K562 (cell line): ENCODE measurements around the gene PON3.

Source experiments
- BCLAF1 ChIP-seq, 2 experiments: fragments of 450-650 bp in 1 of 2; IDR thresholded peaks; 2 replicates each; pipeline ENCODE4 v1.6.1; 2011 to 2017; ENCODE audit warnings: low read depth in 2 of 2, antibody characterized with exemption in 1 of 2, borderline replicate concordance in 1 of 2, low read length in 1 of 2, mild to moderate bottlenecking in 1 of 2, mixed read lengths in 1 of 2; ENCODE audit not compliant: control insufficient read depth in 1 of 2
- CHD4 ChIP-seq: fragments of 200-600 bp; sonication (generic); IDR thresholded peaks from 3 replicates; pipeline ENCODE4 v1.6.1; 2012; ENCODE audit warnings: low read depth, mild to moderate bottlenecking, mixed read lengths, low read length, inconsistent platforms; ENCODE audit not compliant: insufficient read depth, insufficient replicate concordance, poor library complexity, severe bottlenecking
- CTCF ChIP-seq, 3 experiments: IDR thresholded peaks in 2 of 3; conservative IDR thresholded peaks in 1 of 3; 2 replicates each; pipeline ENCODE4 v1.5.1; 2011 to 2012; ENCODE audit warnings: low read length in 3 of 3, mild to moderate bottlenecking in 3 of 3, control low read depth in 2 of 3, improper control_type of control experiment in 1 of 3, inconsistent platforms in 1 of 3, low read depth in 1 of 3, mixed read lengths in 1 of 3, moderate library complexity in 1 of 3; ENCODE audit not compliant: insufficient read depth in 2 of 3
- ELF4 ChIP-seq: fragments of 450-650 bp; formaldehyde crosslinking; IDR thresholded peaks from 2 replicates; pipeline ENCODE4 v1.4.0; 2022; ENCODE audit warnings: missing genetic modification characterization
- GTF3C2 ChIP-seq: IDR thresholded peaks from 3 replicates; pipeline ENCODE4 v1.6.1; 2011; ENCODE audit warnings: borderline replicate concordance, mild to moderate bottlenecking, moderate library complexity; ENCODE audit not compliant: insufficient read length; ENCODE audit errors: extremely low read depth
- MXD1 ChIP-seq: fragments of 250-450 bp; sonication (Bioruptor Pico); IDR thresholded peaks from 2 replicates; pipeline ENCODE4 v1.8.0; 2021; ENCODE audit warnings: borderline replicate concordance, mild to moderate bottlenecking, moderate library complexity; ENCODE audit not compliant: poor library complexity, severe bottlenecking
- ZC3H8 ChIP-seq: fragments of 450-650 bp; IDR thresholded peaks from 2 replicates; pipeline ENCODE4 v1.6.1; 2017
- ZNF639 ChIP-seq, 2 experiments: fragments of 200-800 bp in 1 of 2; sonication (Bioruptor generic) in 1 of 2; sonication (generic) in 1 of 2; formaldehyde crosslinking in 1 of 2; IDR thresholded peaks in 1 of 2; conservative IDR thresholded peaks in 1 of 2; 2 replicates each; pipeline versions ENCODE4 v1.5.0 to v1.6.1; 2016 to 2020; ENCODE audit warnings: missing compliant biosample characterization in 1 of 2, missing genetic modification characterization in 1 of 2, missing genetic modification reagents in 1 of 2
- ZNF655 ChIP-seq: fragments of 250-450 bp; sonication (Bioruptor Pico); IDR thresholded peaks from 2 replicates; pipeline ENCODE4 v1.5.0; 2021

- TF ChIP-seq ELF4 (CRISPR knock-in tag) (no peak), CTCF (IDR thresholded peaks at IDR 0.05 in 2 of 3, conservative IDR thresholded peaks at IDR 0.05 in 1 of 3; ENCODE audit: insufficient read depth in 2 of 3, low read depth in 1 of 3, low read length in 3 of 3) (no peak), ZNF639 (CRISPR knock-in tag; conservative IDR thresholded peaks at IDR 0.05 in 1 of 2, IDR thresholded peaks at IDR 0.05 in 1 of 2) (no peak), ZNF655 (CRISPR knock-in tag) (no peak), ZC3H8 (no peak), GTF3C2 (no peak), CHD4 (no peak), MXD1 (CRISPR knock-in tag) (no peak), BCLAF1 (IDR thresholded peaks at IDR 0.05; ENCODE audit: borderline replicate concordance in 1 of 2, control insufficient read depth in 1 of 2, low read depth in 2 of 2, low read length in 1 of 2) (no peak)
These were observed 37.9 kb upstream of the PON3 start for GRCh38 chr7:95433952-95434556.
